NCI-H1092 treated with DMSO at 0.1 percent for 48 hours (cell line): ENCODE data around the gene AASDHPPT.
"Not testable (repeated sequence)": the region's sequence is repeated elsewhere in the genome, so short reads cannot be mapped to it uniquely, and the experiment has no call there.

Experiments used
- DNase-seq: peaks from one replicate; lab custom pipeline; 2025; lab: John Stamatoyannopoulos, UW

AASDHPPT gene

GRCh38 chr11:106077609-106078455 lies at the start of gene AASDHPPT:
Gene AASDHPPT (plus strand): TSS chr11:106077662. CDS start chr11:106077711, 49 bp downstream.
- peak; percentile 85 for DNase-seq

DNA sequence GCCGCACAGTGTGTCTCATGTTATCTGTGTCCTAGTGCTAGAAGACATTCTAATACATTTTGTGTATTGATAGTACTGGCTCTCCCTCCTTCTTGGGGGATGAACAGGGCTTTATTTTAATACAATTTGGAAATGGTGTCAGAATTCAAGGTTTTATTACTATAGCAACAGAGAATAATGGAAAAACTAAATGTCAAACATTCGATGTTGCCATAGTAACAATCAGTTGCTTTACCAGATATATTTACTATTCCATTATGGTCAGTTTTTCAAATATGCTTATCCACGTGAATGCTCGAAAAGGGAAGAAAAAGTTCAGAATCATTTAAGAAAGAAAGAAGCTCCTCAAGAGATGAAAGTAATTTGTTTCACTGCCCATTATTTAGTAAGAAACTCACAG lies 46.9 kb upstream of the AASDHPPT start:
- DNase-seq = no peak

DNA sequence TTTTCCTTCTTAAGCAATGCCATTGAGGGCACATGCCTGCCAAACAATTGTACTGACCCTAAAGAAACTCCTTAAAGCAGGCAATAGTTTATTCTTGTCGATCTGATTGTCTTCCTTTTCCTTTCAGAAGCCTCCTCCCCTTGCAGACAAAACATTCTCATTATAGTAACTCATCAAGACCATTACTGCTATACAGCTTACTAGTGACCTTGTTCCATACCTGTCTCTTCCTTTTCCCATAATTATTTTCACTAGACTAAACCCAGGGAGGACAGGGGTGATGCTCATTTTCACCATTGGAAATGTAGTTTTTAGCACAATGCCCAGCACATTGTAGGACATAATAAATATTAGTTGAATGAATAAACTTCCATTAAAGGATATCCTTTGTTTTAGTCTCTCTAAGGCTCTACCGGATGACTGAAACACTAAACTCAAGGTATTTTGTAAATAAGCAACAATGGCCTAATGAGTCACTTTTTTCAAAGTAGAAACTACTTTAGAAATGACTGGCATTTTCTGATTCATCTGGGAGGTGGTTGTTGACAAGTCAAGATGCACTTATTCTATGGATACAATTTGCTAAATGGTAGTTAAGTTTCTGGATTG lies 46.2 kb upstream of the AASDHPPT start:
- DNase-seq = no peak

DNA sequence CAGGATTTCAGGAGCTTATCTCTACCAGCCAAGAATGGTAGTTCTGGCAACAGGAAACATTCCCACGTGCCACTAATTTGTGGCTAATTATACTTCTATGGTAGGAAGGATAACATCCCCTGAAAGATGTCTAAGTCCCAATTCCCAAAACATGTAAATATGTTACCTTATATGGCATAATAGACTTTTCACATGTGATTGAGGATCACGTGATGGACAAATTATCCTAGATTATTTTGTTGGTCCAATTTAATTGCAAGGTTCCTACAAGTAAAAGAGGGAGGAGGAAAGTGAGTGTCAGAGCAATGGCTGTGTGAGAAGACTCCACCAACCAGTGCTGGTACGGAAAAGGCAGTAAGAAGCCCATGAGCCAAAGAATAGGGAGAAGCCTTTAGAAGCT lies 45.5 kb upstream of the AASDHPPT start:
- DNase-seq = no peak

GRCh38 chr11:106032861-106033260 lies 44.6 kb upstream of the AASDHPPT start:
- no peak for DNase-seq

DNA sequence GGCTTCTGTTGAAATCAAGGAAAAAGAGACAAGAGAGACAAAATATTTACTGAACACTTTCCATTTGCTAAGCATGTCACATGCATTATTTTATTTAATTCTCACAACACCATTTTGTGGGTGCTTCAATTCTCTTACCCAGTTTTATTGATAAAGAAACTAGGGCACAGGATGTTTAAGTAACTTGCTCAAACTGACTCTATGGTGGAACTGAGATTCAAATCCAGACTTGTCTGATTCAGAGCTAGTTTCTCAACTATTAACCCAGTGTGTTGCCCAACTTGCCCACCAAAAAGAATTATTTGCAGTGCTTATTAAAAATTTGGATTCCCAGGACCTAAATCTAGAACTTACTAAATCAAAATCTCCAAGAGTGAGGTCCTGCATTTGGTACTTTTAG lies 33.9 kb upstream of the AASDHPPT start:
- DNase-seq = no peak

GRCh38 chr11:106047631-106048030 lies 29.8 kb upstream of the AASDHPPT start:
- DNase-seq = no peak

- no peak for DNase-seq
Observed at GRCh38 chr11:106049727-106050476, 27.6 kb upstream of the AASDHPPT start.

GRCh38 chr11:106051103-106051502 lies 26.4 kb upstream of the AASDHPPT start:
- DNase-seq = no peak

GRCh38 chr11:106058377-106058776 lies 19.1 kb upstream of the AASDHPPT start:
- DNase-seq = not testable (repeated sequence)

DNA sequence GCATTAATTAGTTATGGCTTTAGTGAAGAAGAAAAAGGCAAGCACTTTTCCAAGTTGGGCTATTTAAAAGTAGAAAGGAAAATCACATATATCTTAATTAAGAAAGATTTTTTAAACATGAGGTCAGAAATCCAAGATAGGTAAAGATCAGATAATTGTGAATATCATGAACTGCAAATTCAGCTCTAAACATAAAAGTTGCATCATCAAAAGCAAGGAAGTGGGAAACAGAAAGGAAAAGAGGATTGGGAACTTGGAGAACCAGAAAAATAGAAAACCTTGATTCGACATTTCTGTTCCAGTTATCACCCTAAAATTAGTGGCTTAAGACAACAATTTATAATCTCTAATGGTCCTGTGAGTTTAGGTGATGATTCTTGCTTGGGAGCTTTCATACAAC lies 17.8 kb upstream of the AASDHPPT start:
- DNase-seq = no peak

DNA sequence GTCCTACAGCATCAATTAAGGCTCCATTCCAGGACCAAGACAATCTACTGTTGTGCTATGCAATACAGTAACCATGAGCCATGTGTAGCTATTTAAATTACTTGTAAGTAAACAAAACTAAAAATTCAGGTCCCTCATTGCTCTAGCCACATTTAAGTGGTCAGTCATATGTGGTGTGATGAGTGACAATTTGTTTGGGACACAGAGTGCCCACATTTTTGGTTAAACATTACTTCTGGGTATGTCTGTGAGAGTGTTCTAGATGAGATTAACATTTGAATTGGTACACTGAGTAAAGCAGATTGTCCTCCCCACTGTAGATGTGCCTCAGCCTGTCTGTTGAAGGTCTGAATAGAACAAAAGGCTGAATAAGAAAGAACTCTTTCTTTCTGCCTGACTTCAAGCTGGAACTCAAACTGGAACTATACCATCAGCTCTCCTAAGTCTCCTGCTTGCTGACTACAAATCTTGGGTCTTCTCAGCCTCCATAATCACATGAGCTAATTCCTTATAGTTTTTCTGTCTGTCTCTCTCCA lies 16.1 kb upstream of the AASDHPPT start:
- no peak for DNase-seq

GRCh38 chr11:106061954-106062949 lies 15.2 kb upstream of the AASDHPPT start:
- no peak for DNase-seq

- DNase-seq = no peak
Observed at GRCh38 chr11:106063009-106063408, 14.5 kb upstream of the AASDHPPT start.

DNA sequence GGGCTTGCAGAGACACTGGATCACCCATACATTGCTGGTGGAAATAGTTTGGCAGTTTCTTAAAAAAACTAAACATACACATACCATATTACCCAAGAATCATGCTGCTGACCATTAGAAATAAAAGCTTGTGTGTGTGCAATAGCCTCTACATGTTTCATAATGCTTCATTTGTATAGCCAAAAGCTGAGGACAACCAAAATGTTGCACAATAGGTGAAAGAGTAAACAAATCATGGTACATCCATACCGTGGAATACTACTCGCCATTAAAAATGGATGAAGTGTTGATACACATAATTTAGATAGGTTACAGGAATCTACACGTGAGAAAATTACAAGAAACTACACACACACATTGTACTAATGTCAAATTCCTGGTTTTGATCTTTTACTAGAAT lies 6.9 kb upstream of the AASDHPPT start:
- DNase-seq = no peak

DNA sequence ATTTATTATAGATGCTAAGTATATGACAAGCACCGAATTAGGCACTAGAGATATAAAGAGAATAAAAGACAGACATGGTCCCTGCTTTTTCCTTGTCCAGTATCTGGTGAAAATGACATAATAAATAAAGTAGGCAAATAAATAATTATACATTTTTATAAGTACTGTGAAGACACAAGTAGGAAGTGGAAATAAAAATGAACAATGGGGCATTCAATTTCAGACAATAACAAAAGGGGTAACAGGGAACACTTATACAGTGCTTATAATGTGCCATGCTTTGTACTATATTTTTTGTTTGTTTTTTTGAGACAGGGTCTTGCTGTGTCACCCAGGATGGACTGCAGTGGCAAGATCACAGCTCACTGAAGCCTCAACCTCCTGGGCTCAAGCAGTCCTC lies 4.7 kb upstream of the AASDHPPT start:
- no peak for DNase-seq

DNA sequence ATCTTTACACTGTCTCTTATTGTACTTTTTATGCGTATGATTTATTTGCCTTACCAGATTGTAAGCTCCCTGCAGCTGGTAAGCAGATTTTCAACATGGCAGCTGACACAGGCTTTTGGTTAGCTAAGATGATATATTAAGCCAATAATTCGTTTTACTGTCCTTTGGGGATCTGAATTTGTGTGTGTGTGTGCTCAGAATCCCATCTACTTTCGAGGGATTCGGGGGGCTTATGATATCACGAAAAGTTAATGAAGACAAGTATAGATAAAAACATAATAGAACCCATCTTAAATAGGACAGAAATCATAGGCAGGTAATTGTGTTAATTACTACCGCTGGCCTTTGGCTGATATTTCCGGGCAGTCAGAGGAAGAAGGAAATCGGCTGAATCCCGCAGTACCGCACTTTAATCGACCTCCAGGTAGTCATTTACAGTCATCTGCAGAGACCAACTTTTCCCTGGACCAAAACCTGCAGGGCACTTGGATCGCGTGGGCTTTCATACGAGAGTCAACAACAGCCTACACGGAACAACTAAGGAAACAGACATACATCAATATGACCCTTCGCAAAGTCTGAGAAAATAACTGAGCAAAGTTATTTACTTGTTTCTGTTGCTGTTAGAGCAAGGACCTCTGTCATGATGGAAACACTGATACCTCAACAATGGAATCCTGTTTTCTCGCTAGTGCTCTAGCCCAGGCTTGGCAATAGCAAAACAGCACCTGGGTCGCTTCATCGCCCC lies 1.1 kb upstream of the AASDHPPT start:
- no peak for DNase-seq

DNA sequence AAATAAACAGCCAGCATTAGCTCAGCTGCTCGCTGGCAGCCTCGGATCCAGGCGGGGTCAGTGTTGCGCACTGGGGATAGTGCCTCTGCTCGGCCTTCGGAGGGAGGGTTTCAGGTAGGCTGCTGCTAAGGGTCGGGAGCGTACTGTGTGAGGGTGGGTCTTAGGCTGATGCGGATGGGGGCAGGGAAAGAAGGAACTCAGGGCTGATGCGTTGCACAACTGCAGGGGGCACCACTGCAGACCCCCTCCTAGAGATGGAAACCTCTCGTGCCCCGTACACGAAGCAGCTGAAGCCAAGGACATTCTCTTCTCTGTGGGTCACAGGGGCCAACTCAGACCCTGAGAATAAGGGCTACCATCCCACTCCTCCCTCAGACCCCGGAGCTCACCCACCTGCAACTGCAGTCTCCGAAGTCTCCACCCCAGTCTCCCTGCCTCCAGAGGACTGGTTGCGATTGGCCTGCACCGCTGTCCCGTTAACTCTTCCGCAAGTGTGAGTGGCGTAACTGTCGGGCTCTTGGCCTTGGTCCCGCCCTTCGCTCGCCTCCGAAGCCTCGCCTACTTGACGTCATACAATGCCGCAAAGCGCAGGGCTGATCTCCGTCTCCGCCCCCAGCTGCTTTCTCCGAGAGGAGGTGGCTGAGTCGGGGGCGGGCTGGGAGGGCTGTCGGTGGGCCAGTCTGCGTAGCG lies 398 bp upstream of the AASDHPPT start, which contains the start of gene KBTBD3:
KBTBD3 (minus strand) TSS at position 429 of the 690 bp plus-strand sequence. CDS start 18,250 bp downstream, outside the sequence.
- peak; percentile 99 for DNase-seq

- DNase-seq = no peak
Observed at GRCh38 chr11:106082096-106082495, 4.6 kb downstream of the AASDHPPT start.

- no peak for DNase-seq
Observed at GRCh38 chr11:106086135-106086534, 8.7 kb downstream of the AASDHPPT start.
